Ovary (tissue), 9 donors: ENCODE data around the gene HAUS3. TPM values are rescaled to one million over a fixed set of nuclear protein-coding genes. Genes with fewer than 3 reads are reported as not detected.

Source experiments
- DNase-seq, 5 donors: peaks; one replicate each; pipeline ENCODE4 v3.0.0-alpha.2; 2019 to 2020
- H3K27ac ChIP-seq, 2 donors: fragments of 200-600 bp; one replicate each; pipeline versions ENCODE4 v1.5.1 to v1.8.0; 2019 to 2022
- H3K27me3 ChIP-seq: fragments of 200-600 bp; one replicate; pipeline ENCODE4 v1.8.0; 2022
- H3K36me3 ChIP-seq: fragments of 200-600 bp; sonication (generic); one replicate; pipeline ENCODE4 v1.5.1; 2019
- H3K4me1 ChIP-seq: one replicate; pipeline ENCODE4 v1.8.1; 2013; ENCODE audit warnings: mild to moderate bottlenecking, moderate library complexity; ENCODE audit not compliant: insufficient read depth
- H3K4me3 ChIP-seq: fragments of 200-600 bp; sonication (generic); one replicate; pipeline ENCODE4 v1.5.1; 2017
- H3K9me3 ChIP-seq, 2 donors: fragments of 200-600 bp in 1 of 2; sonication (generic) in 1 of 2; one replicate each; pipeline versions ENCODE4 v1.5.1 to v1.8.1; 2013 to 2019; ENCODE audit warnings: mild to moderate bottlenecking in 1 of 2, moderate library complexity in 1 of 2
- CTCF ChIP-seq, 3 donors: fragments of 450-650 bp in 2 of 3; fragments of 200-600 bp in 1 of 3; IDR thresholded peaks; one replicate each; pipeline versions ENCODE4 v1.5.1 to v1.8.0; 2016 to 2022; ENCODE audit warnings: antibody characterized with exemption in 3 of 3, mild to moderate bottlenecking in 1 of 3
- EP300 ChIP-seq: sonication (generic); formaldehyde crosslinking; IDR thresholded peaks from one replicate; pipeline ENCODE4 v1.6.1; 2017; ENCODE audit warnings: antibody characterized with exemption
- POLR2A ChIP-seq: fragments of 450-650 bp; IDR thresholded peaks from one replicate; pipeline ENCODE4 v1.6.1; 2017; ENCODE audit warnings: antibody characterized with exemption, mild to moderate bottlenecking, moderate library complexity
- whole genome bisulfite sequencing, 3 donors: extraction: QIAGEN DNeasy Blood & Tissue Kit in 1 of 3; methylation state at CpG; one replicate each; pipeline versions ENCODE4 v1.1.5 to v1.1.7; 2013 to 2017; 5-methylcytosine and 5-hydroxymethylcytosine counted together
- intact Hi-C, 4 donors: fragments of 100-400 bp; cut with DNase I; formaldehyde crosslinking; loops; one replicate each; pipeline versions ENCODE4 v1.11.0 to v1.15.1; 2022 to 2023
- polyA plus RNA-seq, 2 donors: library from polyadenylated mRNA; stranded (reverse); fragments of 200-250 nt in 1 of 2; fragments of 350-450 nt in 1 of 2; fragmentation: Illumina TruSeq in 1 of 2; extraction: RNeasy Lipid Tissue Mini Kit (QIAGEN cat#74804) in 1 of 2; gene quantifications; one replicate each; pipeline ENCODE4 v1.2.3, GENCODE V29; 2013 to 2014
- total RNA-seq, 7 donors: library from RNA; depleted of rRNA in 2 of 7; stranded (reverse); fragments of >200 nt in 2 of 7; fragmentation: NEBNext Ultra II Directional in 3 of 7; extraction: Animal tissue kit (Norgen Biotek cat#: 25700) in 3 of 7; gene quantifications; one replicate each; pipeline versions ENCODE4 v1.1.0 to v1.2.4, GENCODE V29; 2016 to 2023
- donor health status: DM: no; HTN: no; CAD: no; lungs with moderate emphysema.
- donor health status: DM: no; HTN: no; CAD: no.
- donor health status: Bipolar disorder and iron deficiency.
- donor health status: DM: yes; HTN: yes; CAD: no.
- donor health status: DM: no; HTN: no; CAD: no.
- donor health status: DM: yes; HTN: yes; CAD: no.

The HAUS3 gene
- total and polyA plus RNA-seq, 9 donors: 8.2 to 17.4 (median 12.5) TPM

- peak in 1 of 5 donors; percentile 20 for DNase-seq
- WGBS, 3 donors: 63 to 66% (median 65%) methylated on average over 26 to 27 of the region's 27 CpGs
- H3K4me3 ChIP-seq: no peak overlapping the region
- H3K27ac ChIP-seq: no peak overlapping the region
- no peak for TF ChIP-seq EP300
- TF ChIP-seq POLR2A: no peak
- TF ChIP-seq CTCF (IDR thresholded peaks at IDR 0.05): no peak
- H3K27me3 ChIP-seq: no peaks in the 10 kb centered on the region
- intact Hi-C loops: no loop called here
- H3K4me1 ChIP-seq: no peaks in the 10 kb centered on the region
- no peaks in the 10 kb centered on the region for H3K36me3 ChIP-seq
- no peaks in the 10 kb centered on the region for H3K9me3 ChIP-seq
Measured at GRCh38 chr4:2271279-2272025, 29.5 kb upstream of the HAUS3 start.

- Histone ChIP-seq H3K36me3 (no peaks in the 10 kb centered on the region), H3K27ac (no peak overlapping the region), H3K4me1 (peaks cover 4% of the 10 kb centered on the region), H3K9me3 (no peaks in the 10 kb centered on the region), H3K4me3 (no peak overlapping the region), H3K27me3 (no peaks in the 10 kb centered on the region)
- WGBS, 3 donors: 89 to 93% (median 91%) methylated on average over 30 to 34 of the region's 34 CpGs
- DNase-seq: peak in 1 of 5 donors; percentile 19
- intact Hi-C loops: no loop called here
- TF ChIP-seq POLR2A: no peak
- TF ChIP-seq CTCF (IDR thresholded peaks at IDR 0.05): no peak
- no peak for TF ChIP-seq EP300
Measured at GRCh38 chr4:2270341-2271165, 28.6 kb upstream of the HAUS3 start.

GRCh38 chr4:2269618-2270163, 27.8 kb upstream of the HAUS3 start:
- H3K27me3 ChIP-seq: no peaks in the 10 kb centered on the region
- WGBS, 3 donors: 86 to 89% (median 88%) methylated on average over 12 of the region's 12 CpGs
- no peaks in the 10 kb centered on the region for H3K36me3 ChIP-seq
- H3K4me3 ChIP-seq: no peak overlapping the region
- DNase-seq: peak in 1 of 5 donors; percentile 12
- intact Hi-C loops: loop anchor here in 2 of 4 donors (10.0 kb wide), 3 partner anchors 145 to 265 kb away; partner anchors contain the start of genes CFAP99 (in 1 of the 2), FAM193A (in 1 of the 2), RNF4 (in 1 of the 2) and ZFYVE28 (in 1 of the 2)
- TF ChIP-seq CTCF (IDR thresholded peaks at IDR 0.05): no peak
- TF ChIP-seq POLR2A: no peak
- TF ChIP-seq EP300: no peak
- H3K9me3 ChIP-seq: no peaks in the 10 kb centered on the region
- peaks cover 4% of the 10 kb centered on the region for H3K4me1 ChIP-seq
- no peak overlapping the region for H3K27ac ChIP-seq

GRCh38 chr4:2269206-2269531, 27.2 kb upstream of the HAUS3 start:
- intact Hi-C loops: loop anchor here in 2 of 4 donors (10.0 kb wide), 3 partner anchors 146 to 266 kb away; partner anchors contain the start of genes CFAP99 (in 1 of the 2), FAM193A (in 1 of the 2), RNF4 (in 1 of the 2) and ZFYVE28 (in 1 of the 2)
- no peaks in the 10 kb centered on the region for H3K9me3 ChIP-seq
- no peak overlapping the region for H3K4me3 ChIP-seq
- no peak overlapping the region for H3K27ac ChIP-seq
- TF ChIP-seq CTCF (IDR thresholded peaks at IDR 0.05): no peak
- no peak for TF ChIP-seq EP300
- no peak for TF ChIP-seq POLR2A
- H3K27me3 ChIP-seq: no peaks in the 10 kb centered on the region
- H3K36me3 ChIP-seq: no peaks in the 10 kb centered on the region
- 75 to 79% (median 76%) methylated on average over 6 of the region's 6 CpGs for WGBS, 3 donors
- peak in 1 of 5 donors; percentile 19 for DNase-seq
- H3K4me1 ChIP-seq: peaks cover 4% of the 10 kb centered on the region
